Esophagus squamous epithelium (tissue), 5 donors: ENCODE measurements around the gene FHOD3. TPM values are rescaled to one million over a fixed set of nuclear protein-coding genes. Genes with fewer than 3 reads are reported as not detected.
"Not testable (repeated sequence)": the region's sequence is repeated elsewhere in the genome, so short reads cannot be mapped to it uniquely, and the experiment has no call there.

ENCODE experiments used
- DNase-seq: peaks from one replicate; lab custom pipeline; 2025; lab: John Stamatoyannopoulos, UW
- H3K27ac ChIP-seq, 4 donors: fragments of 200-600 bp; sonication (generic); one replicate each; pipeline ENCODE4 v1.5.1; 2016 to 2019; ENCODE audit warnings: mild to moderate bottlenecking in 1 of 4
- H3K27me3 ChIP-seq, 4 donors: fragments of 200-600 bp; sonication (generic); 1 replicate in 3 of 4; 2 replicates in 1 of 4; pipeline versions ENCODE4 v1.5.1 to v1.6.0; 2017 to 2021; ENCODE audit warnings: antibody characterized with exemption in 1 of 4
- H3K36me3 ChIP-seq, 3 donors: fragments of 200-600 bp; sonication (generic); one replicate each; pipeline ENCODE4 v1.5.1; 2016 to 2019
- H3K4me1 ChIP-seq, 3 donors: fragments of 200-600 bp; sonication (generic); one replicate each; pipeline ENCODE4 v1.5.1; 2017 to 2019
- H3K4me3 ChIP-seq, 4 donors: fragments of 200-600 bp; sonication (generic); 1 replicate in 3 of 4; 2 replicates in 1 of 4; pipeline ENCODE4 v1.5.1; 2016 to 2019; ENCODE audit warnings: mild to moderate bottlenecking in 2 of 4, moderate library complexity in 1 of 4
- H3K9me3 ChIP-seq, 3 donors: fragments of 200-600 bp; sonication (generic); one replicate each; pipeline ENCODE4 v1.5.1; 2016 to 2019
- POLR2A ChIP-seq, 4 donors: fragments of 450-650 bp; IDR thresholded peaks; one replicate each; pipeline ENCODE4 v1.6.1; 2017; ENCODE audit warnings: antibody characterized with exemption in 4 of 4, mild to moderate bottlenecking in 4 of 4, moderate library complexity in 3 of 4
- WGBS, 2 donors: methylation state at CpG; one replicate each; pipeline ENCODE4 v1.1.5; 2018; 5-methylcytosine and 5-hydroxymethylcytosine counted together
- intact Hi-C: fragments of 100-400 bp; cut with DNase I; formaldehyde crosslinking; loops from one replicate; pipeline ENCODE4 v1.15.0; 2022
- total RNA-seq, 4 donors: library from RNA; depleted of rRNA; stranded (reverse); fragments of >200 nt; gene quantifications; one replicate each; pipeline ENCODE4 v1.1.0, GENCODE V29; 2016
- TF ChIP-seq, protein P1 (sequence below), 6 experiments: fragments of 450-650 bp in 4 of 6; fragments of 200-600 bp in 2 of 6; sonication (generic) in 2 of 6; IDR thresholded peaks; one replicate each; pipeline ENCODE4 v1.5.1; 2016 to 2019; ENCODE audit warnings: antibody characterized with exemption in 6 of 6, mild to moderate bottlenecking in 4 of 6, moderate library complexity in 4 of 6
- donor health status: DM: yes; HTN: yes; CAD: no.

FHOD3 gene
- total RNA-seq, 4 donors from 2014 or later, result 3.1 to 29.6 (median 5.7) TPM

GRCh38 chr18:36350251-36350651, 52.7 kb downstream of the FHOD3 start:
- no peak for DNase-seq
- peaks cover 0 to 10% (median 0%) of the 10 kb centered on the region in 3 donors for H3K4me1 ChIP-seq
- H3K36me3 ChIP-seq, result no peaks in the 10 kb centered on the region
- no peak overlapping the region for H3K4me3 ChIP-seq
- H3K27me3 ChIP-seq, result no peaks in the 10 kb centered on the region
- intact Hi-C loops, result no loop called here
- WGBS, 2 donors, result 74 to 98% methylated on average over 2 to 3 of the region's 3 CpGs
- no peaks in the 10 kb centered on the region for H3K9me3 ChIP-seq
- H3K27ac ChIP-seq, result no peak overlapping the region
- no peak for TF ChIP-seq POLR2A (IDR thresholded peaks at IDR 0.05)
- TF ChIP-seq, protein P1, sequence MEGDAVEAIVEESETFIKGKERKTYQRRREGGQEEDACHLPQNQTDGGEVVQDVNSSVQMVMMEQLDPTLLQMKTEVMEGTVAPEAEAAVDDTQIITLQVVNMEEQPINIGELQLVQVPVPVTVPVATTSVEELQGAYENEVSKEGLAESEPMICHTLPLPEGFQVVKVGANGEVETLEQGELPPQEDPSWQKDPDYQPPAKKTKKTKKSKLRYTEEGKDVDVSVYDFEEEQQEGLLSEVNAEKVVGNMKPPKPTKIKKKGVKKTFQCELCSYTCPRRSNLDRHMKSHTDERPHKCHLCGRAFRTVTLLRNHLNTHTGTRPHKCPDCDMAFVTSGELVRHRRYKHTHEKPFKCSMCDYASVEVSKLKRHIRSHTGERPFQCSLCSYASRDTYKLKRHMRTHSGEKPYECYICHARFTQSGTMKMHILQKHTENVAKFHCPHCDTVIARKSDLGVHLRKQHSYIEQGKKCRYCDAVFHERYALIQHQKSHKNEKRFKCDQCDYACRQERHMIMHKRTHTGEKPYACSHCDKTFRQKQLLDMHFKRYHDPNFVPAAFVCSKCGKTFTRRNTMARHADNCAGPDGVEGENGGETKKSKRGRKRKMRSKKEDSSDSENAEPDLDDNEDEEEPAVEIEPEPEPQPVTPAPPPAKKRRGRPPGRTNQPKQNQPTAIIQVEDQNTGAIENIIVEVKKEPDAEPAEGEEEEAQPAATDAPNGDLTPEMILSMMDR (IDR thresholded peaks at IDR 0.05), result no peak

DNA sequence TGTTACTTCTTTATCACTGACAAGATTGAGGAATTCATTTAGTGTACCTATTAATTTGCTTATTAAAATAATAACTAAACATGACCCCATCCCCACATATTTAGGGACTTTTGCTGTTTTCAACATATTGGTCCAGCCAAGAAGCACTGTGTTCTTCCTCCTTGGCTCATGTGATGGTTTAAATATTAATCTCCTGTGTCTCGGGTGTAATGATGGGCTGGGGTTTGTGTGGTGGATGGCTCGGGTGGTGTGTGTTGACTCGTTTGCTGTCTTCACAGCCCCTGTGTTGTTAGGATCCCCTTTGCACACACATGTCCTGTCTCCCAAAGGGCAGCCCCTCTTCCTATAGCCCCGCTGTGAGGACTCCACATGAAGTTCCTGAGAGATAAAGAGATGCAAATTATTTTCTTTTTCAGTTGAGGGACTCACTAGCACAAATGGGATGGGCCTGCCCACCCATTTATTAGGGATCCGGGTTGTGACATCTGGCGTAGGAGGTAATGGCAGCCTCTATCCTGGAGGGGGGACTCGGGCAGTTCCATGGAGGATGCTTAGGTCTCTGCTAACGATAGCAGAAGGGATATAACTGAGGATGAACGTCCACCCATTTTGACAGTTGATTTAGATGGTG, 53.4 kb downstream of the FHOD3 start:
- H3K27me3 ChIP-seq, result no peaks in the 10 kb centered on the region
- H3K4me1 ChIP-seq, result peaks cover 0 to 10% (median 0%) of the 10 kb centered on the region in 3 donors
- no peak overlapping the region for H3K27ac ChIP-seq
- H3K36me3 ChIP-seq, result no peaks in the 10 kb centered on the region
- DNase-seq, result no peak
- no peak overlapping the region for H3K4me3 ChIP-seq
- WGBS, 2 donors, result 74 to 80% methylated on average over 9 of the region's 9 CpGs
- TF ChIP-seq, protein P1 (IDR thresholded peaks at IDR 0.05), result no peak
- no peak for TF ChIP-seq POLR2A (IDR thresholded peaks at IDR 0.05)
- intact Hi-C loops, result no loop called here
- no peaks in the 10 kb centered on the region for H3K9me3 ChIP-seq

GRCh38 chr18:36352384-36352783, 54.9 kb downstream of the FHOD3 start:
- Histone ChIP-seq H3K27ac (no peak overlapping the region), H3K9me3 (no peaks in the 10 kb centered on the region), H3K4me3 (no peak overlapping the region), H3K36me3 (no peaks in the 10 kb centered on the region), H3K4me1 (peaks cover 0 to 10% (median 0%) of the 10 kb centered on the region in 3 donors), H3K27me3 (no peaks in the 10 kb centered on the region)
- intact Hi-C loops, result no loop called here
- 20 to 33% methylated on average over 3 of the region's 3 CpGs for WGBS, 2 donors
- TF ChIP-seq, protein P1 (IDR thresholded peaks at IDR 0.05), result no peak
- TF ChIP-seq POLR2A (IDR thresholded peaks at IDR 0.05), result no peak
- no peak for DNase-seq

DNA sequence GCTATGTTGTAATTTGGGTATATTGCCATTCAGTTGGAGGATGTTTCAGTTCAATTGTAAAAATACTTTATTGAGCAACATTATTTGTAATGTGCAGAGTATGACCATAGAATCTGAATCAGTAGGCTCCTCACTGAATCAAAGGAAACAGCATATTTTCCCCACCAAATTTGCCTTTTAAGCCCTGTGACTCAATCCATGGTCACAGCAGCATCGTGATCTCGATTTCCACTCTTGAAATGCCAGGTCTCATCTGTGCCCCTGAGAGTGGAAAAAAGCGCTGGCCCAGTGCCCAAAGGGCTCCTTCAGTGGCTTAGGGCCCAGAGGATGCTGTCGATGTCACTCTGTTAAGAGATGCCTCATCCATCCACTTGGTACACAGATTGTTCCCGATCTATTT, 57.5 kb downstream of the FHOD3 start:
- TF ChIP-seq, protein P1 (IDR thresholded peaks at IDR 0.05), result no peak
- no peak for TF ChIP-seq POLR2A (IDR thresholded peaks at IDR 0.05)
- WGBS, 2 donors, result 54 to 77% methylated on average over 3 to 5 of the region's 5 CpGs
- intact Hi-C loops, result no loop called here
- no peak overlapping the region for H3K27ac ChIP-seq
- no peaks in the 10 kb centered on the region for H3K36me3 ChIP-seq
- H3K4me3 ChIP-seq, result no peak overlapping the region
- peaks cover 0 to 10% (median 0%) of the 10 kb centered on the region in 3 donors for H3K4me1 ChIP-seq
- H3K9me3 ChIP-seq, result no peaks in the 10 kb centered on the region
- no peak for DNase-seq
- H3K27me3 ChIP-seq, result no peaks in the 10 kb centered on the region

- intact Hi-C loops, result no loop called here
- 59 to 95% methylated on average over 3 to 7 of the region's 7 CpGs for WGBS, 2 donors
Measured at GRCh38 chr18:36355511-36355910, 58.0 kb downstream of the FHOD3 start.

GRCh38 chr18:36356741-36357140, 59.2 kb downstream of the FHOD3 start:
- H3K27ac ChIP-seq, H3K9me3 ChIP-seq, H3K4me1 ChIP-seq, DNase-seq, H3K4me3 ChIP-seq, H3K27me3 ChIP-seq, H3K36me3 ChIP-seq, intact Hi-C loops: not testable (repeated sequence)
- 80 to 85% methylated on average over 6 of the region's 6 CpGs for WGBS, 2 donors

More at GRCh38 chr18:36355511-36355910, 58.0 kb downstream of the FHOD3 start:
- no peak for DNase-seq
- H3K4me1 ChIP-seq, result peaks cover 0 to 10% (median 0%) of the 10 kb centered on the region in 3 donors
- no peaks in the 10 kb centered on the region for H3K36me3 ChIP-seq
- H3K4me3 ChIP-seq, result no peak overlapping the region
- no peaks in the 10 kb centered on the region for H3K9me3 ChIP-seq
- H3K27me3 ChIP-seq, result no peaks in the 10 kb centered on the region
- no peak for TF ChIP-seq POLR2A (IDR thresholded peaks at IDR 0.05)
- TF ChIP-seq, protein P1 (IDR thresholded peaks at IDR 0.05), result no peak
- no peak overlapping the region for H3K27ac ChIP-seq
